Activated effector memory CD4-positive, alpha-beta T cell treated with Interleukin-2 at 50 U/mL for 16 hours (primary cell): Measurements from ENCODE around the gene CDH4.

Source experiments
- DNase-seq: peaks from one replicate; pipeline ENCODE4 v3.0.0-alpha.2; 2020

Gene CDH4

DNA sequence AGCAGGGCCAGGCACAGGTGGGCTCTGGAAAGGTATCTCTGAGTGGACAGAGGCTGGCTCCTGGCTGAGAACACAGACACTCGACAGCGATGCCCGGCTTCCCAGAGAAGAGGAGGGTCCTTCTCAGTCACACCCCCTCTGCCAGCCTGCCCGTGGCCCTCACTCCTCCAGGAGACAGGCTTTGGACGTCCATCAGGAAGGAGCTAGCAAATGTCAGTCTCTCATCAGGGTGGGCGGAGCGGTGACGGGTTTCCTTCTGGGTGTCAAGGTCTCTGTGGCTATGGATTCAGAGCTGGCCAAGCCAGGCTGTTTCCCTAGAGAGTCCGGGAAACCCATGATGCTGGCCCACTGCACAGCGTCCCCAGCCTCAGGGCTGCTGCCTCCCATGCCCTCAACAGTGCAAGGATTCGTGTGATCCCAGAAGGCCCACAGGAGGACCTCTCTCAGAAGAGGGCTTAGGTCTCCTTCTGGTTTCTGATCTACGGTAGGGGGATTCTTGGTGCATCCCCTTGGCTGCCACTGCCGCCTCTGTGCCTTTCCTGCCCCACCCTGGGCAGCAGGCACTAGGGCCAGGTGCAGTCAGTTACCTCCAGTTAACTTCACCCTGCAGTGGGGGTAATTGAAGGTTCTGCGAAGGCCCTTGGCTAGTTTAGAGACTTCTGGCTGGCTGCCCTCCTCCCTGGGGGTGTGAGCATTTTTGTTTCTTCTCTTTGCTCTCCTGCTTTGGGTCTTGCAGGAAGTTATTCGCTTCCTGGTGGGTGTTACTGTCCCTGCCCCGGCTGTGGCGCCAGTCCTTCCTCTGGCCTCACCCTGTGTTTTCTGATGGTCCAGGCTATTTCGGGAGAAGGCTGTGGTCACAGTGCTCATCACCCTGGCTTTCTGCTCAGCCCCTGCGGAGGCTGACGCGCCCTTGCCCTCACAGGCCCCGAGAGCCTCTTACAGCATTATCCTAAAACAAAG lies 80.2 kb downstream of the CDH4 start:
- no peak for DNase-seq

DNA sequence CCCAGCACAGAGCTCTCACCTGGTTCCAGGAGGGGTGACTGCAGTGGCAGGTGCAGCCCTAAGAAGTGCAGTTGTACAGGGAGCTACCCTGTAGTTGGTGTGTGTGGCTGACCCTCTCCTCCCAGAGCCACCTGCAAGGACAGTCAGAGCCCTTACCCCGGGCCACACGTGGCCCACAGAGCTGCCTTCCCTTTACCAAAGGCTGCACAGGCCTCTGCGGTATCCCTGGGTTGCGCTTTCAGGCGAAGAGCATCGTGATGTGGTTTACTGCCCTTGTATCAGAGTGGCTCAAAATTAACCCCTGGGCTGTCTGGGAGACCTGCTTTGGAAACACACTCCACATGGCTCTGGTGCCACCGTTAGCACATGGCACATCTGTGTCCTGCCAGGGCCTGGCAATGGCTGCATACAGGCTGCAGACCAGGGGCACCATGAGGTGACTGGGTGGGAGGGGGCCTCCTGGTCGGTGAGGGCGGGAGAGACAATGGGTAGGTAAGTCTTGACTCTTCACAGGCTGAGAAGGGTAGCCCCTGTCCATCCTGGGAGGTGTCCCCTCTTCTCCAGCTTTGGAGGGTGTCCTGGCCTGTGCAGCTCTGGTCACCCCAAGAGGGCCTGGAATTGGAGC lies 81.5 kb downstream of the CDH4 start:
- no peak for DNase-seq

DNA sequence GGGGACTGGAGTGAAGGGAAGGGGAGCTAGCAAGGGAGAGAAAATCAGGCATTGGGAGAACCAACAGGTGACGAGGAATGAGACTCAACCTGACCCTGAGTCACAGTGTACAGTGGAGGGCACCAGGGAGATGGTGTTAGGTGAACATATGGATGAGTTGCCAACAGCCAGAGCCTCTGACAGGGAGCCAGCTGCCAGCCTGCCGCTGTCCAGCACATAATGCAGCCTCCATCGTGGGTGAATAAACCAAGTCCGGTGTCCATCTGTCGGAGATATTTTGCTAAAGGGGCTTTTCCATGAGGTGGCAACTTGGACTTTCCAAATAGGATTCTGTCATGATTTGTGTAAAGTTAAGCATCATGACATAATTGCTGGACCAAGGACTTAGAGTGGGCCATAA lies 88.1 kb downstream of the CDH4 start:
- no peak for DNase-seq

DNA sequence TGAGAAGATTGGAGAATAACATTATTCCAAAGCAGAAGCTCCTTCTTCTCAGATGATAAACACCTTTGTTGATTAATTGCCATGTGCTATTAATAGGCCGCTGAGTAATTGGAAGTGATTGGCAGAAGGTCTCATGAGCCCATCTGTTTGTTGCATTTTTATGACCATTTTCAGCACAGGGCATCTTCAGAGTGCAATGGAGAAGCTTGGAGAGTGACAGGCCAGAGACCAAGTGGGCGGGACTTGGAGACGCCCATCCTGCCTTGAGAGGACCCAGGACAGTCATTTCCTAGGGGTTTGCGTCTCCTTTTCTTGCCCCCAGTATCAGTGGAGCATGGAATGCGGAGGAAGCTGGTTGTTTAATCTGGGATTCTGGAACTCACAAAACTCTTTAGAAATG lies 89.5 kb downstream of the CDH4 start:
- no peak for DNase-seq

DNA sequence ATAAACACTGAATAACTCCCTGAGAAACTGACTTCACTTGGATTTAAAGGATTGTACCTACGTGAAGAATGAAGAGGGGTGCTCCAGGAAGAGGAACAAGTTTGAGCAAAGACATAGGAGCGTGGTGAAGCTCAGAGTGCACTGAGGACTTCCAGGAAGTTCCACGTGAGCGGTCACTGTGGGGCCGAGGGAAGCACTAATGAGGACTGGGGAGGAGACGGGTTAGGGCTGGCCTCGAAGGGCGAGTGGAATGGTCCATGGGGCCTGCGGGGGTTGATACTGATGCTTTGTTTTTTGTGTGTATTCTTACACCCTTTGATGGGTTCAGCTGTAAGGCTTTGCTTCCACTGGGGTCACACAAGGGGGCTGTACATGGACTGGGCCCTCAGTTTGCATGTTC lies 91.9 kb downstream of the CDH4 start:
- DNase-seq, result no peak

DNA sequence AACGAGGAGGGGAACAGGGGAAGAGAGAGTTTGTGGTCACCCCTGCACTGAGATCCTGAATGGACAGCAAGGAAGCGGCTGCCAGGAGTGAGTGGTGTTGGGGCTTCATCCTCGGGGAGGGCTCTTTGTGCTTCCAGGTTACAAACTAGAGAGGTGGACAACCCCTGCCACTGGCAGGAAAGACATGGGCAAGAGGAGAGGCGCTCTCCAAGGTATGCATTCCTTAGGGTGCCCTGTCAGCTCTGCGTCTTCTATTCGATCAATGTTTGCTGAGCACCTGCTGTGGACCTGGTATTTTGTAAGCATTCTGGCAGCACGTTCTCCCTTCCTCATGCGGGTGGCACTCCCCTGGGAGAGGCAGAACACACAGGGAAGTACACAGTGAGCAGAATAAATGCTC lies 93.6 kb downstream of the CDH4 start:
- DNase-seq, result no peak

DNA sequence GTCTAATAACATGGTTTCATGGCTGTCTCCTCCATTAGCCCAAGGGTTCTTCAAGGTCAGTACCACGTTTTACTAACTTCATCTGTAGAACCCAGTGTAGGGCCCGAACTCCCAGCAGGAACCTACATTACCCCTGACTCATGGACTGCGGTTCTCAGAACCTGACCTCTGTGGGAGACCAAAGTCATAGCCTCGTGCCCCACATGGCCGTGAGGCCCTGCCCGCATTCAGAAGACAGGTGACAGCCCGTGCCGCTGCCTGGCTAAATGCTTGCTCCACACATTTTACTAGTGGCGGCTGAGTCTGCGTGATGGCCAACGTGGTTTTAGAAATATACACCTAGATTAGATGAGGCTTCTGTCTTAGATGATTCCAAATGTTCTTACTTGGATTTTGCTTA lies 94.9 kb downstream of the CDH4 start:
- DNase-seq, result no peak

DNA sequence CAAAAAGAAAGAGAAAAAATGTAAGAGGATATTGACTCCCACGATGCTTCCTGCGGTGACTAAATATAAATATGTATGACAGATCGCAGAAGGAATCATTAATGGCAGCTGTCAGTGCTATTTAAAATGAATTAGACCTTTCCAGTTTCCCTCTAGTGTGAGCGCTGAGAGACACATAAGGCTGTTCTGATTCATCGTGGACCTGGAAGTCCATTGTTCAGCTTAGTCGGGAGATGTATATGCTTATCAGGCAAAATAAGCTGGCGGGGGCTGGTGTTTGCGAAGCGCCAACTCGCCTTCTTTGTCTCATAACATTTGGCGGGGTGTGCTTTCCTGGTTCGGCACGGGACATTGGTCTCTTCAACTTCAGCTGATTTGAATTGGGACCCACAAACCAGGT lies 95.4 kb downstream of the CDH4 start:
- no peak for DNase-seq

DNA sequence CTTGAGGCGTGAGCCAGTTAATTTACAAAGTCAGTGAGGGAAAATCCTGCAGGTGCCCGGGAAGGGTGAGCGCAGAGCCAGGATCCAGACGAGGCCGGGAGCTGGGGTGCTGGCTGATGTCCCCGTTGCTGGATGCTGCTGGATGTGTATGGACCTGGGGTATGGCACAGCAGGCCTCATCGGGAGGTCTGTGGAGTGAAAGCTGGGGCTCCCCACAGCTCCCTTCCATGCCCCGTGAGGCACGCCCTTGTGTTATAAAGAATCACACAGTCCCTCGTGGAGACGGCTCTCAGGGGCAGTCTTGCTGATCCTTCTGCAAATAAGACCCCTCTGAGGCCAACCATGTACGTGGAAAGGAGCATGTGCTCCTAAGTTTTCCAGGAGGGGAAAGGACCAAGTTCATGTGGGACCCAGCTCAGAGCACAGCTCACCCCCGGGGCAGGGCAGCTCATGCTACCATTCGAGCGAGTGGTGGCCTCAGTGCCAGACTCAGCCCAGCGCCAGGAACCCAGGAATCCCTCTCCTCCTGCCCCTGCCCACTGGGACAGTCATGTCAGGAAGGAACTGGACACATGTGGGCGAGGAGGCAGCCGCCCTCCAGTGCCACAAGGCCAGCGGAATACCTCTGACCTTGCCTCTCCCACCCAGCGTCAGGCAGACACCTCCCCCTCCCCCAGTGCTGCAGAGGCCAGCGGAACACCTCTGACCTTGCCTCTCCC lies 97.5 kb downstream of the CDH4 start:
- no peak for DNase-seq

DNA sequence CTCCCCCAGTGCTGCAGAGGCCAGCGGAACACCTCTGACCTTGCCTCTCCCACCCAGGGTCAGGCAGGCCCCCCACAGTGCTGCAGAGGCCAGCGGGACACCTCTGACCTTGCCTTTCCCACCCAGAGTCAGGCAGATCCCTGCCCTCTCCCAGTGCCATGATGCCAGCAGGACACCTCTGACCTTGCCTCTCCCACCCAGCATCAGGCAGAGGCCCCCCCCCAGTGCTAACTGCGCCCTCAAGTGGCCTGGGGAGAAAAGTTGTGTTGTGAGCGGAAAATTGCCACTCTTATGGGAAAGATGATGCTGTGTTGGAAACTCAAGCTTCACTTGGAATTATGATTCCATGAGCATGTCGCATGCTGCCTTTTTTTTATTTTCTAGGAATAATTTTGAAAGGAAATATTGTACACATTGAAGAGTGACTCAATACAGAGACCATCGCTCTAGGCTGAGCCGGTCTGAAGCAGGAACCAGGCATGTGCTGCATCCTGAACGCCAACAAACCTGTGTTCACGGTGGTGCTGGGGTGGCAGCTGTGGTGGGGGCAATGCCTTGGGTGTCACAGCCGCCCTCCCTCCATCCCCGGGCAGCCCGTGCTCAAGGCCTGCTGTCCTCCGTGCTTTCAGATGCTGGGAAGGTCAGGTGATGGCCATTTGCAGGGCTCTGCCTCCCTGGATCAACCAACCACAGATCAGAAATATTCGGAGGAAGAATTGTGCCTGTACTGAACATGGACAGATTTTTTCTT lies 98.6 kb downstream of the CDH4 start:
- no peak for DNase-seq

DNA sequence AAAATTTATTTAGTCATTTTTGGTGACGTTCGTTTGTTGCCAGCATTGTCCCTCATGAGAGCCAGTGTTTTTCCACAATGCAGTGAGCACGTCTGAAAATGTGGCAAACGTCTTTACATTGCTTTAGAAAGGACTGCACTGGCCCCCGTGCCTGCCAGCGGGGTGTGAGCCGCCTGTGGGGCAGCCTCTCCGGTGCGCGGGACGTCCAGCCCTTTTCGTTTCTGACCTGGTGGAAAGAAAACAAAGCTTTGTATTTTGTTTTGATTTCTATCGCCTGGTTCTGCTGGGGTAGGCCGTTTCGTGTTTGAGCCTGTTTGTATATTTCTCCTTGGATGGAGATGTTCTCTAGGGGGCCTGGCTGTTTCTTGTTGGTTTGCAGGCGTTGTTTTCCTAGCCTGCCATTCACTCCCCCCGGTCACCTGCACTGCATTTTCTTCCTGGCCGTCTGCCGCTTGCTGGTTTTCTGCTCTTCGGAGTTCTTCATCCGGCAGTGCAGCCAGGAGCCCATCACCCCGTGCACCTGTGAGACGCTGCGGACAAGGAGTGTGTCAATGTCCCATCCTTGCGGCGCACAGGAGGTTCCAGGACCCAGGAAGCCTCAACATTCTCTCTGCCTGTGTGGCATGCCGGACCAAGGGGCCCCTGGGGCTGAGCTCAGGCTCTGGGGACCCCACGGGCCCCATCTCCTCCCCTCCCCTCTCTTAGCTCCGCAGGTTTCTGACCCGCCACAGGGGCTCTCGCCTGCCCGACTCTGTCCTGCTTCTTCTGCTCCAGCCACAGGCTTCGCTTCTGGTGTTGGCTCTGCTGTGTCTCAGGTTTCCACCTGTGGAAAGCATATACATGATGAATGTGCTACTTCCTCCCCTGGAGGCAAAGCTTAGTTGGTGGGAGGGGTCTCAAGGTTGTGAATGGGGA lies 100.5 kb downstream of the CDH4 start:
- no peak for DNase-seq

DNA sequence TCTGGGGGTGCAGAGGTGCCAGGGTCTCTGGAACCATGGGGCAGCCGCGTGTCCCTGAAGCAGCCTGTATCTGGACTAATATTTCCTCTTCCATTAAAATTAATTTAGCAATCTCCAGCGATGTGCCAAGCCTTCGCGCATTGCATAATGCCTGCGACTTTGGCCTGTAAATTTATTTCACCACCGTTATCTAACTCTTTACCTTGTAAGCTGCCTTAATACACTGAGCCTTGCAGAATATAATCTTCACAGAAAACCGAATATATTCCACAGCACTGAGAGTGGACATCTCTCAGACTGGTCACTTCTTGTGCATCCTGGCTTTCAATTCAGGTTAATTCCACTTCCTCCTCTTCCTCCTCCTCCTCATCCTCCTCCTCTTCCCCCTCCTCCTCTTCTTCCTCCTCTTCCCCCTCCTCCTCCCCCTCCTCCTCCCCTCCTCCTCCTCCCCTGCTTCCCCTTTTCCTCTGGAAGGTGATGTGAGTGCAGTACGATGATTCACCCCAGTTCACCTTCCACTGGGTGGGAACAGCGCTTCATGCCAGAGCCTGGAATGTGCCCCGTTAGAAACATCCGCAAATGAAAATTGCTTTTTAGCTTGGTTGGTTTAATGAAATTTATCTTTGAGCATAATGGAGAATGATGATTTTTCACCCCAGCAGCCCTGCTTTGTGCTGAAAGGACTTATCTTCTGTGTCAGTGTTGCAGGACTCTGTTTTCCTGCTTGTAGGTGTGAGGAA lies 101.4 kb downstream of the CDH4 start:
- no peak for DNase-seq

DNA sequence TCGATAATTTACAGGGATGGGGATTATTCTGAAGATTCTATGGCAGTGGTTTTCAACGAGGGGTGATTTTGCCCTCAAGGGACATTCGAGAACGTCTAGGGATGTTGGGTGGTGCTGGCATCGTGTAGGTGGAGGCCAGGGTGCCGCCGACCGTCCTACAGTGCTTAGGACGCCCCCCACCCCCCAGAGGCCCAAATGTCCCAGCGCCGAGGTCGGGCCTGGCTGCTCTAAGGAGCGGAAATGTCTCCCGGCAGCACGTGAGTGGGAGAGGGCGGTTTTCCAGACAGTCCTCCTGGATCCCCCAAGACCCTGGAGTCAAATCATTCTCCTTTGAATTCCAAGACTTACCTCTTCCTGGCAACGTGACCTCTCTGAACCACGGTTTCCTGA lies 101.9 kb downstream of the CDH4 start:
- DNase-seq, result no peak

DNA sequence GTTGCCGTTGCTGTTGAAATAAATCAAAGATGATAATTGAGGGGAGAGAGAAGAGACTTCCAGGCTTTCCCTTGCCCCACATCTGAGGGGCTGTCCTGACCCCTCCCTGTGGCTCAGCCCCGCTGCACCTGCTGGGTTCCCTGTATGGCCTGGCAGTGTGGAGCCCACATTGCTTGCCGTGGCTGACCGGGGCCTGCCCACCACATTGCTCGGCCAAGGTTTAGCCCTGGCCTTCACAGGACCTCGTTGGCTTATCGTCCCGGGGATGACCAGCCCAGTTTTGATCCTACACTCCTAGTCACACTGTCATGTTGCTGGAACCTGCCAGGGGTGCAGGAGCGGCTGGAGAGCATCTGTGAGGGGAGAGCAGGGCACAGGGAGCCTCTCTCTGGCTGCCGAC lies 102.4 kb downstream of the CDH4 start:
- DNase-seq, result no peak

DNA sequence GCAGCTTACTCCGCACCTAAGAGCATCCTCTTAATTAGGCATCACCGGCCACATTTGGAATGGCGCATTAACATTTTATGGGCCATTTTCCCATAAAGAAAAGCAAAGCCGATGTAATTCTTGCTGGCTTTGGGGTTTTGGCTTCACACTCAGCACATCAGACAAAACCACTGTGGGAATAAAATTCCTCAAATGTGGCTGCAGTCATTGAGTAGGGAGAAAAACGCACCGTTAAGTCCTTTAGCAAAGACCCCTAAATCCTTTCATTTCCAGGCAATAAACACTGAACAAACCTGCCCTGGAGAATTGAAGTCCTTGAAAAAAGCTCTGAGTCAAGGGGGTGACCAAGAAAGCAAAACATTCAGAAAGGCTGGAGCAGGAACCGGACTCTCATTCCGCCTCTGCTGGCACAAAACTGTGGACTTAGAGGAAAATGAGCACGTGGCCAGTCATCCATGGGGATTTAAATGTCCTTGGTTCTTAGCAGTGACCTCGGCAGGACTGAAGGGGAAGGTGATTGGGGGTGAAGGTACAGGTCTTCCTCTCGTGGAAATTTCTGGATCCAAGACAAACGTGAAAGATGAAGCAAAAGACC lies 102.9 kb downstream of the CDH4 start:
- no peak for DNase-seq

DNA sequence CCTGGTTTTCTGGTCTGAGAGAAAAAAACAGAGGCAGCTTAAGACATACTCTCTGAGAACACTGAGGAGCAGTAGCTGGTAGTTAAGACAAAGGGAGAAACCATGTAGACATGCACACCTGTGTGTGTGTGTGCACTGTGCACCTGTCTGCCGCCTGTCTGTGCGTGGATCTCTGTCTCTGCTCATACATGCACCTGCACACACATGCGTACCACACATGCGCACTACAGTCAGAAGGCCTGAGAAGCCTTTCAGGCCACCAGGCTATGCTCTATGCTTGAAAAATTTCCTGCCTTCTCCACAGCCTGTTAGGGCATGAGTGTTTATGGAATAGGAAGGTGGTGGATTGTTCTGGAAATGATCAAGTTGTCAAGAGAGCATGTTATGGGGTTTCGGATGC lies 103.5 kb downstream of the CDH4 start:
- no peak for DNase-seq

DNA sequence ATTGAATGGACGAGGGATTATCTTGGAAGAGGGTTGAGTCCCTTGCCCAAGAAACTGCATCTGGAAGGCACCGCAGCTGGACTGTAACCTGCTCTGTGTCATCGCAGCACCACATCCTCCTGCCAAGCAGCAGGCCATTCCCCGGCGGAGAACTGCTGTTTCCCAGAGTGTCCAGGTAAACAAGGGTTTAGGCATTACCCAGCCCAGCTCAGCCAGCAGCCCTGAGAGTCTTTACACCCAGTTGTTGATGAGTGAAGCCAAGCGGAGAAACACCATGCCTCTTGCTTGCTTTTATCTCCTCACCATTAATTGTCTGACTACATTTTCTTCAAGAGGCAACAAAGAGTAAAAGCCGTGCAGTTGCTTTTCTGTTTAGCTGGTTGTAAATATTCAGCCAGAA lies 104.1 kb downstream of the CDH4 start:
- DNase-seq, result no peak

DNA sequence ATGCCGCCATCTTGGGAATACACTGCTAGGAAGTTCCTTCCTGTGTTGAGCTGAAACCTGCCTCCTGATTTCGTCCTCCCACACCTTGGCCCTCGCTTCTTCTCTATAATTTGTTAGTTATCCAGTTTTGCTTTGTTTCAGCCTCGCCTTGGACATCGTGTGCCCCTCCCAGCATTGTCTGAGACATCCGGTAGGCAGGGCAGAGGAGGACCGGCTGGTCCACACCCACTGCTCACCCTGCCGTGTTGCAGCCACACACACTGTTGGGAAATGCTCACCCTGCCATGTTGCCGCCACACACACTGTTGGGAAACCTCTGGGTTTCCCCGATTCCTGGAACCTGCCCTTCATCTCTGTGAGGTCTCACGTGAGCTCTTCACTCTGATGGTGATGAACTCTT lies 105.1 kb downstream of the CDH4 start:
- DNase-seq, result no peak

DNA sequence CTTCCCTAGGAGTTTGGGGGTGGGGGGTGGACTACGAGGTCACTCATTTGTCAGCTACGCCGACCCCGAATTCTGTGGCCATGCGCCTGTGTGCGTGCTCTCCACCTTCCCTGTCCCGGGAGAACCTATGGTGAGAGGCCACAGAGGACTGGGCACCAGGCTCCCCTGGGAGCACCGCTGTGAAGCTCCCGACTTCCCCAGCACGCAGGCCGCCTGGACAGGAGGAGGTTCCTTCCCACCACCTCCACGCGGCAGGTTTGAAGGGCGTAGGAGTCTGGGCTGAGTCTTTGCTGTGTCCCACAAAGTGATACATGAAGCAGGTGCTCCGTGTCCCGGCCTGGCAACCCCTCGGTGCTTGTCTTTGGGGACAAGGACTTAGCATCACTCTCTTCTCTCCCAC lies 107.2 kb downstream of the CDH4 start:
- no peak for DNase-seq

DNA sequence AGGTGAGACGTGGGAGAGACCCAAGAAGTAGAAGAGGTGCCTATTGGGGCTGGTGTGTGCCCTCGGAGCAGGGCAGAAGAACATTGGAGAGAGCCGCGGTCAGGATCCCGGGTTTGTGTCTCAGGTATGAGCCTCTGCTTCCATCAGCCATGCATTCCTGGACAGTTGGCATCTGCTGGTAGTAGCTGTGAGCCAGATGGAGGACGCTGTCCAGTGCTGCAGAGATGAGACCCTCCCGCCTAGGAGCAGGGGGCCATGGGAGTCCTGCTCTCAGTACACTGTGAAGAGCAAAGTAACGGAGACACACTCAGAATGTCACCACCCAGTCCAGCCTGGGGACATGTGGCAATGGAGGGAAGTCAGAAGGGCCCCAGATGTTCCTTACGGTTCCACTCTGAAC lies 108.2 kb downstream of the CDH4 start:
- no peak for DNase-seq

DNA sequence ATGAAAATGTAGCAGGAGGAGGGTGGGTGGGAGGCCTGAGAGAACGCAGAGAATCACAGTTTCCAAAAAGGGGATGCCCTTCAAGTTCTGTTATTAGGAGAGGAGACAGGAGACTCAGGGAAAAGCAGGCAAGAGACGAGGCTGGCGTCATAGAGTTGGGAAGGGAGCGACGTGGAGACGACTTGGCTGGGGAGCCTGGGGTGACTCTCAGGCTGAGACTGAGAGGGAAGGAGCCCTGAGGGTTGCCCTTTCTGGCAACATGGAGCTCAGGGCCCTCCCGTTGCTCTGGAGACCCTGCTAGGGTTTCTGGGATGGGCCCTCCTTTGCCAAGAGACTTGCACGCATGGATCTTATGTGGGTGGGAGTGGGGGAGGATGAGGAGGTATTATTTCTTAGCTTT lies 108.9 kb downstream of the CDH4 start:
- no peak for DNase-seq
